Neuron (in vitro differentiated cells): ENCODE data around the gene HOMER3.
A peak's percentile ranks its signal among the peaks of the same experiment; 100 is the strongest.

Experiments used
- H2AFZ ChIP-seq: one replicate; pipeline ENCODE4 v1.6.1; 2013; ENCODE audit warnings: low read depth, mild to moderate bottlenecking, inconsistent platforms, low read length, moderate library complexity
- H3K27me3 ChIP-seq: one replicate; pipeline ENCODE4 v1.6.1; 2013; ENCODE audit warnings: low read length; ENCODE audit not compliant: insufficient read depth
- H3K36me3 ChIP-seq: one replicate; pipeline ENCODE4 v1.6.1; 2013; ENCODE audit warnings: low read length; ENCODE audit not compliant: insufficient read depth
- H3K4me1 ChIP-seq: one replicate; pipeline ENCODE4 v1.6.1; 2013; ENCODE audit warnings: low read length; ENCODE audit not compliant: insufficient read depth
- H3K4me3 ChIP-seq: 2 replicates; pipeline ENCODE4 v1.5.1; 2013; ENCODE audit warnings: mild to moderate bottlenecking, low read length, moderate library complexity
- H3K9me3 ChIP-seq: one replicate; pipeline ENCODE4 v1.6.1; 2013; ENCODE audit warnings: low read length

HOMER3 gene

GRCh38 chr19:18899624-18900560 is 41.1 kb downstream of the HOMER3 start:
- Histone ChIP-seq H3K4me1 (peaks cover under 1% of the 10 kb centered on the region), H3K4me3 (no peak overlapping the region)

GRCh38 chr19:18898607-18899408 is 42.2 kb downstream of the HOMER3 start:
- Histone ChIP-seq H3K4me3 (no peak overlapping the region), H3K4me1 (peaks cover 11% of the 10 kb centered on the region), H3K27me3 (no peaks in the 10 kb centered on the region), H3K9me3 (no peaks in the 10 kb centered on the region), H2AFZ (no peak overlapping the region), H3K36me3 (peaks cover 33% of the 10 kb centered on the region)

More at GRCh38 chr19:18899624-18900560, 41.1 kb downstream of the HOMER3 start:
- H2AFZ ChIP-seq, result no peak overlapping the region
- peaks cover 40% of the 10 kb centered on the region for H3K36me3 ChIP-seq
- H3K27me3 ChIP-seq, result no peaks in the 10 kb centered on the region
- H3K9me3 ChIP-seq, result no peaks in the 10 kb centered on the region

GRCh38 chr19:18898081-18898606 is 42.9 kb downstream of the HOMER3 start:
- Histone ChIP-seq H3K27me3 (no peaks in the 10 kb centered on the region), H2AFZ (no peak overlapping the region), H3K4me3 (no peak overlapping the region), H3K4me1 (peaks cover 15% of the 10 kb centered on the region), H3K36me3 (peaks cover 27% of the 10 kb centered on the region), H3K9me3 (no peaks in the 10 kb centered on the region)

- no peaks in the 10 kb centered on the region for H3K9me3 ChIP-seq
- H3K36me3 ChIP-seq, result peaks cover 22% of the 10 kb centered on the region
- H3K27me3 ChIP-seq, result no peaks in the 10 kb centered on the region
- H2AFZ ChIP-seq, result no peak overlapping the region
- H3K4me1 ChIP-seq, result peaks cover 15% of the 10 kb centered on the region
- no peak overlapping the region for H3K4me3 ChIP-seq
These were observed 43.7 kb downstream of the HOMER3 start for GRCh38 chr19:18897094-18898029.

- H3K4me1 ChIP-seq, result peaks cover 15% of the 10 kb centered on the region
- H2AFZ ChIP-seq, result no peak overlapping the region
- no peaks in the 10 kb centered on the region for H3K9me3 ChIP-seq
- no peak overlapping the region for H3K4me3 ChIP-seq
- H3K27me3 ChIP-seq, result no peaks in the 10 kb centered on the region
- peaks cover 25% of the 10 kb centered on the region for H3K36me3 ChIP-seq
These were observed 44.6 kb downstream of the HOMER3 start for GRCh38 chr19:18896421-18896841.

GRCh38 chr19:18895824-18896341 is 45.1 kb downstream of the HOMER3 start, which contains the start of gene CERS1:
Gene CERS1 (minus strand): TSS chr19:18896158. CDS start chr19:18896072, 86 bp downstream.
- H3K36me3 ChIP-seq, result peaks cover 26% of the 10 kb centered on the region
- H3K4me1 ChIP-seq, result peaks cover 15% of the 10 kb centered on the region
- H3K4me3 ChIP-seq, result peak within 1 kb of the TSS; percentile 60
- H2AFZ ChIP-seq, result peak within 1 kb of the TSS; percentile 44
- no peaks in the 10 kb centered on the region for H3K27me3 ChIP-seq
- no peaks in the 10 kb centered on the region for H3K9me3 ChIP-seq

GRCh38 chr19:18895038-18895823 is 45.8 kb downstream of the HOMER3 start:
- Histone ChIP-seq H2AFZ (peak overlapping the region; percentile 44), H3K27me3 (no peaks in the 10 kb centered on the region), H3K4me3 (peak overlapping the region; percentile 60), H3K4me1 (peaks cover 15% of the 10 kb centered on the region), H3K9me3 (no peaks in the 10 kb centered on the region), H3K36me3 (peaks cover 22% of the 10 kb centered on the region)

- Histone ChIP-seq H3K27me3 (no peaks in the 10 kb centered on the region), H3K4me1 (peaks cover 15% of the 10 kb centered on the region), H3K36me3 (peaks cover 19% of the 10 kb centered on the region), H2AFZ (no peak overlapping the region), H3K9me3 (no peaks in the 10 kb centered on the region), H3K4me3 (peak overlapping the region; percentile 60)
These were observed 46.6 kb downstream of the HOMER3 start for GRCh38 chr19:18894254-18895037.

GRCh38 chr19:18893587-18894253 is 47.3 kb downstream of the HOMER3 start:
- no peaks in the 10 kb centered on the region for H3K27me3 ChIP-seq
- no peaks in the 10 kb centered on the region for H3K9me3 ChIP-seq
- H3K4me3 ChIP-seq, result no peak overlapping the region
- H2AFZ ChIP-seq, result no peak overlapping the region
- peaks cover 15% of the 10 kb centered on the region for H3K4me1 ChIP-seq
- H3K36me3 ChIP-seq, result peaks cover 18% of the 10 kb centered on the region

- Histone ChIP-seq H3K9me3 (no peaks in the 10 kb centered on the region), H3K27me3 (no peaks in the 10 kb centered on the region), H3K36me3 (peaks cover 32% of the 10 kb centered on the region), H3K4me1 (peaks cover 15% of the 10 kb centered on the region), H3K4me3 (no peak overlapping the region), H2AFZ (no peak overlapping the region)
These were observed 50.9 kb downstream of the HOMER3 start for GRCh38 chr19:18889949-18890745.
